Bronchial epithelial cell (primary cell): ENCODE results near the gene ADPRHL1. TPM values are rescaled to one million over a fixed set of nuclear protein-coding genes. Genes with fewer than 3 reads are reported as not detected.

Source experiments
- DNase-seq: peaks from one replicate; pipeline ENCODE4 v3.0.0-alpha.2; 2010; ENCODE audit warnings: low read depth
- FAIRE-seq: peaks from 2 replicates; lab custom pipeline; 2011; peaks lifted over from hg19 to GRCh38; lab: Jason Lieb, UNC
- H3K27me3 ChIP-seq: 2 replicates; pipeline ENCODE4 v1.5.1; 2011; ENCODE audit warnings: low read length; ENCODE audit not compliant: control insufficient read depth, insufficient read depth
- H3K36me3 ChIP-seq: 2 replicates; pipeline ENCODE4 v1.5.1; 2011; ENCODE audit warnings: low read length; ENCODE audit not compliant: control insufficient read depth, insufficient read depth
- H3K4me3 ChIP-seq: 2 replicates; pipeline ENCODE4 v1.5.1; 2011; ENCODE audit warnings: mild to moderate bottlenecking, low read depth, low read length, control low read depth
- total RNA-seq: library from RNA; depleted of rRNA; stranded (reverse); fragments of >200 nt; gene quantifications from 2 replicates; pipeline ENCODE4 v1.2.1, GENCODE V29; 2014
- TF ChIP-seq, protein P1 (sequence below): IDR thresholded peaks from 2 replicates; pipeline ENCODE4 v1.5.1; 2011; ENCODE audit warnings: mild to moderate bottlenecking, moderate library complexity, low read length, control low read depth, inconsistent platforms; ENCODE audit not compliant: insufficient read depth, severe bottlenecking

Gene ADPRHL1
- total RNA-seq, 1 donor from 2014 or later: 0.26 TPM

DNA sequence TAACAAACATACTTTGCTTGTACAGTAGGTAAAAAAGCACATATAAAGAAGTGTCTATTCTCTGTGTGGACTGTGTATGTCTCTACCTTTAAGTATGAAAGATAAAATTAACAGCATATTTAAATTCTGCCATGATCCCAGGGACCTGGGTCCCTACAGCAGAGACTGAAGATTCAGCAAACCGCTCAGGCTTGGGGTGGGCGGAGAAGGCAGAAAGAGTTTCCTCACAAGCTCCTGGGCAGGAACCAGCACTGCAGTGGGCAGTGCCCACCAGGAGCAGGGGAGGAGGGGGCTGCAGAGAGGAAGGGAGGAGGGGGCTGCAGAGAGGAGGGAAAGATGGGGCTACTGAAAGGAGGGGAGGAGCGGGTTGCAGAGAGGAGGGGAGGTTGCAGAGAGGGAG lies 44.7 kb downstream of the ADPRHL1 start:
- TF ChIP-seq, protein P1, sequence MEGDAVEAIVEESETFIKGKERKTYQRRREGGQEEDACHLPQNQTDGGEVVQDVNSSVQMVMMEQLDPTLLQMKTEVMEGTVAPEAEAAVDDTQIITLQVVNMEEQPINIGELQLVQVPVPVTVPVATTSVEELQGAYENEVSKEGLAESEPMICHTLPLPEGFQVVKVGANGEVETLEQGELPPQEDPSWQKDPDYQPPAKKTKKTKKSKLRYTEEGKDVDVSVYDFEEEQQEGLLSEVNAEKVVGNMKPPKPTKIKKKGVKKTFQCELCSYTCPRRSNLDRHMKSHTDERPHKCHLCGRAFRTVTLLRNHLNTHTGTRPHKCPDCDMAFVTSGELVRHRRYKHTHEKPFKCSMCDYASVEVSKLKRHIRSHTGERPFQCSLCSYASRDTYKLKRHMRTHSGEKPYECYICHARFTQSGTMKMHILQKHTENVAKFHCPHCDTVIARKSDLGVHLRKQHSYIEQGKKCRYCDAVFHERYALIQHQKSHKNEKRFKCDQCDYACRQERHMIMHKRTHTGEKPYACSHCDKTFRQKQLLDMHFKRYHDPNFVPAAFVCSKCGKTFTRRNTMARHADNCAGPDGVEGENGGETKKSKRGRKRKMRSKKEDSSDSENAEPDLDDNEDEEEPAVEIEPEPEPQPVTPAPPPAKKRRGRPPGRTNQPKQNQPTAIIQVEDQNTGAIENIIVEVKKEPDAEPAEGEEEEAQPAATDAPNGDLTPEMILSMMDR: no peak
- DNase-seq: no peak
- no peak for FAIRE-seq

DNA sequence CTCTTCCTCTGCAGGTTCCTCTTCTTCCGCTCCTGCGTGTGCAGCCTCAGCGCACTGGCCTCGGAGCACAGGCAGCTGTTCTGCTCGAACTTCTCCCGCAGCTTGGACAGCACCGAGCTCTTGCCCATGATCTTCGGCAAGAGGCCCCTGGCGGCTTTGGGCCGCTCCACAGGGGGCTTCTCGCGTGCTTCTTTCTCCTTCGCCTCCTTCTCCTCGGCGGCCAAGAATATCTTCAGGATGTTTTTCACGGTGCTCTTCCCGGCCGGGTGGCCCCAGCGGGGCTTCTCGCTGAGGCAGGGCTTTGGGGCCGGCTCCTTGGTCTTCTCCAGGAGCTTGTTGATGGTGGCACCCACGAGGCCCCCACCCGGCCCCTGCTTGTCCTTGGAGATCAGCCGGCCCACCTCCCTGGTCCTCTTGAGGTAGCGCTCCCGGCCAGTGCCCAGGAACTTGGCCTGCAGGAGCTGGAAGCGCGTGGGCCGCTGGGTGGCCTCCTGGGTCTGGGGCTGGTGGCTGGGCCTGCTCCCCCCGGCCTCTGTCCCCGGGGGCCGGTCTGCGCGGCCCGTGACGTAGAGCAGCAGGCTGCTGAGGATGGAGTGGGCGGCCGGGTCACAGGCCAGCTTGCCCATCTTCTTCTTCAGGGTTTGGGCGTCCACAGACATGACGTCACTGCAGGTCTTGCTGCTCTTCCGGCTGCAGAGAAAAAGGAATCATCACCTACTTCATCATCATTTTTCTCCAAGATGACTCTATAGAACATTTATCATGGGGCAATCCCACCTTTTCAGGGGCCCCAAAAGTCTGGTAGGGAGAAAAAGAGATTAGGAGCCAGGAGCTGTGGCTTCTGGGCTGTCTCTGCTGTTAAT lies 45.5 kb downstream of the ADPRHL1 start:
- TF ChIP-seq, protein P1: no peak
- FAIRE-seq: no peak
- Histone ChIP-seq H3K36me3 (no peaks in the 10 kb centered on the region), H3K4me3 (no peak overlapping the region), H3K27me3 (no peaks in the 10 kb centered on the region)
- no peak for DNase-seq

More for the DNA sequence above, 44.7 kb downstream of the ADPRHL1 start:
- H3K4me3 ChIP-seq: no peak overlapping the region
- no peaks in the 10 kb centered on the region for H3K27me3 ChIP-seq
- no peaks in the 10 kb centered on the region for H3K36me3 ChIP-seq

DNA sequence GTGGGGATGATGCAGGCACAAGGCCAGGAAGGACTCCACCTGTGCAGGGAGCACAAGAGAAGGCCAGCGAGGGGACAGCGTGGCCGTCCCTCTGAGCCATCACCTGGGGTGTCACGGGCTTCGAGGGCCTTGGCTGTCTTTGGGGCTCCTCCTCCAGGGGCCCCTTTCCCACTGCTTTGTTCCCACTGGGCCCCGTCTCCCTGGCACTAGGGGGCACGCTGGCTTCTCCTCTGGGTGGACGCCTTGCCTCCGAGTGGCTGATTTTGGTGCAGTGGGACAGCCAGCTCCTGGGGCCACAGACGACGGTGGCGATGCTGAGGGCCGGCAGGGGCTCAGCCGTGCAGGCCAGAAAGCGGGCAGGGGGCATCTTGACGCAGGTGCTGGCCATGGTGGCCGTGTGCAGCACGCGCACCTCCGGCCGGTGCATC lies 46.2 kb downstream of the ADPRHL1 start:
- DNase-seq (no peak), FAIRE-seq (no peak)
- Histone ChIP-seq H3K4me3 (no peak overlapping the region), H3K36me3 (no peaks in the 10 kb centered on the region), H3K27me3 (no peaks in the 10 kb centered on the region)
- TF ChIP-seq, protein P1: no peak

DNA sequence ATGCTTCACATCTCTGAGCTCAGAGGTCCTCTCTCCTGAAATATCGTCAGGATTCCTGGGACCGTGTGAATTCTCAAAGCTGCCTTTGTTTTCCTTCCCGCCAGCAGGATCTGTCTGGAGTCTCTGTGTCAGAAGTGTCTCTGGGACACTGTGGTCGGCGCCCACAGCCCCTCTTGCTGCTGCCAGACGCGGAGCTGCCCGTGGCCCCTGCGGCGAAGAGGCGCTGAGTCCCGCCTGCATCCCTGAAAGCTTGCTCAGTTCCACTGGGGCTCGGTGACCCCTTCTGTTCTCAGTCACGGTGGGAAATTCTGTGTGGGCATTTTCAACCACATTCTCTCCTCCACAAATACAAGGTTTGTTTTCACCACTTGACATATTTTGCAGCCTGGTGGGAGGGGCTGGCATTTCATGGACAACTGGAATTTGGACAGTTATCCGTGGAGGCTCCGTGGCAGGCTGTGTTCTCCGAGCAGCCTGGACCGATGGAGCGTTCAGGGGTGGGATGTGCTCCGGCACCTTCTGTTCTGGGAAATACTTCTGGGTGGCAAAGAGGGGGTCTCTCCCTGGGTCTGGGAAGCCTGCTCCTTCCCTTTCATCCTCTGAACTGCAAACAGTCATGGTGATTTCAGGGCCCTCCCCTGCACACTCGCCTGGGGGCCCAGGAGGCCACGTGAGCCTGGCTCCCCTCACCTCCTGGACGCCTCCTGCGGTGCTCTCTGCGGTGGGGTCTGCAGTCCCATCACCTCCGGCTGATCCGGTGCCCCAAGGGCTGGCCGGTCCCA lies 46.8 kb downstream of the ADPRHL1 start:
- FAIRE-seq (no peak), DNase-seq (no peak)
- TF ChIP-seq, protein P1: no peak
- Histone ChIP-seq H3K4me3 (no peak overlapping the region), H3K36me3 (no peaks in the 10 kb centered on the region), H3K27me3 (no peaks in the 10 kb centered on the region)

DNA sequence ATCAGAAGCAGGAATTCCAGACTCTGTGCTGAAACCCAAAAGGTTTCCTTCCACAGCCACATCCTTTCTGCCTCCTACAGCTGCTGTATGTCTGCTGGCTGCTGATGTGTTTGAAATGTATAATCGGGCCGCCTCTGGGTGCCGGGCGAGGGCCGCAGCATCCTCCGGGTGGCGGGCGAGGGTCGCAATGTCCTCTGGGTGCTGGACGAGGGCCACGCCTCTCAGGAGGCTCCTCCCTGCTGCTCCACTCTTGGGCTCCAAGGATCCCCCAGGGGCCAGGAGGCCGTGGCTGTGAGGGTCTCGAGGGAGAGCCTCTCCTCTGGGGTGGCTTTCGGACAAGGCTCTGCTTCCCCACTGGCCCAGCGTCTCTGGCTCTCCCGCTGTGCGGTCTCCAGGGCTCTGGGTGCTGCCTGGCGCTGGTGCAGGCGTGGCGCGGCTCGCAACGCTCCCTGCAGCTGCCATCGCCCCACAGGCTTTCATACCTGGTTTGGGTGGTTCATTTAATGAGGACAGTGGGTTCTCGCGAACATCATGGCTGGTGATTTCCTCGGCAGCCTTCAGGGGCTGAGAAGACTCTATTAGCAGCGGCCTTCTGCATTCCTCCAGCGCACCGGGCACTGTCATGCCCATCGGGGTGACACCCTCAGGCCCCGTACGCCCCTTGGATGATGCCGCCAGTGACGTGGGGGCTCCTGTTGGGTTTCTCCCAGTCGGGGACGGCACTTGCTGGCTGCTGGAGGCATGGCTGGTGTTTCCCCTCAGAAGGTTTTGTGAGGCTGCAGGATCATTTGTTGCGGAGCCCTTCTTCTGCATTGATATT lies 47.6 kb downstream of the ADPRHL1 start:
- Histone ChIP-seq H3K4me3 (no peak overlapping the region), H3K27me3 (peaks cover 3% of the 10 kb centered on the region), H3K36me3 (no peaks in the 10 kb centered on the region)
- TF ChIP-seq, protein P1: no peak
- DNase-seq (no peak), FAIRE-seq (no peak)
